ENCODE data around the gene LMTK3. TPM values are rescaled to one million over a fixed set of nuclear protein-coding genes. Genes with fewer than 3 reads are reported as not detected.

Gene LMTK3
- total and polyA plus RNA-seq, 2 of the 4 experiments (the other 2 are of a cell fraction), result 0.18 to 0.87 TPM

DNA sequence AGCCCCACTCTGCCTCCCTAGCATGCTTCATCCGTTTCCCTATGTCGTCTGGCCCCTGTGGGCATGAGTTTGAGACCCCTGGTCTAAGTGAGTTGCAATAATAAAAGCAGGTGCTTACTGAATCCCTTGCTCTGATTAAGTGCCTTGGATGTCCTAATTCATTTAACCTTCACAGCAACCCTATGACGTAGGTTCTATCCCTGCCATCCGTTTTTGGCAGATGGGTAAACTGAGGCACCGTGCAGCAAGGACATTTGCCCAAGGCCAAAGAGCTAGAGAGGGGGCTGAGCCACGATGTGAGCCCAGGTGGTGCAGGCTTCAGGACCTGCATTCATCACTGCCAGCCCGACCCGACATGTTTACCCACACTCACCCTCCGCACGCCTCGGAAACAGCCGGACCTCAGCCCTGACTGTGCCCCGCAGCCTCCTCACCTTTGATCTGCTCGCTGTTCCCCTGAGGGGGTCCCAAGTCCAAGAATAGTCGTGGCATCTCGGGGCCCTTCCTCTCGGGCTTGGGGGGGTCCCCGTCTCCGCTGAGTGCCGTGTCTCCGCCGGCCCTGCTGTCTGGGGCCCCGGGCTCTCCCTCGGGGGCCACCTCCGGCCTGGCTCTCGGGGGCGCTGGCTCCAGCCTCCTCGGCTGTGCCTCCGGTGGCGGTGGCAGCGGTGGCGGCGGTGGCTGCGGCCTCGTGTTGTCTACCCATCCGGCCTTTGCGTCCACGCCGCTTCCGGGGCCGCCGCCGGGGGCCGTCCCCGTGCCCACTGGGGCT lies 14.5 kb downstream of the LMTK3 start (continued):
- no peak for TF ChIP-seq NFE2L2 (IDR thresholded peaks at IDR 0.05; ENCODE audit: low read depth, low read length)

GRCh38 chr19:48495396-48495795 lies 16.2 kb downstream of the LMTK3 start:
- no peak overlapping the region for H3K4me2 ChIP-seq (ENCODE audit: low read depth, low read length)
- no peak overlapping the region for H2BK15ac ChIP-seq (ENCODE audit: low read depth, low read length)
- H4K20me1 ChIP-seq (ENCODE audit: insufficient read depth, low read length), result no peaks in the 10 kb centered on the region
- TF ChIP-seq BHLHE40 (IDR thresholded peaks at IDR 0.05; ENCODE audit: low read depth, low read length) (no peak), NFE2L2 (IDR thresholded peaks at IDR 0.05; ENCODE audit: low read depth, low read length) (no peak), RCOR1 (IDR thresholded peaks at IDR 0.05; ENCODE audit: insufficient replicate concordance, low read length) (no peak), RAD21 (IDR thresholded peaks at IDR 0.05; ENCODE audit: low read length) (no peak), FOS (IDR thresholded peaks at IDR 0.05; ENCODE audit: low read depth, low read length) (no peak), CEBPB (IDR thresholded peaks at IDR 0.05; ENCODE audit: low read depth, low read length) (no peak), RFX5 (IDR thresholded peaks at IDR 0.05; ENCODE audit: low read depth, low read length) (no peak), MAZ (IDR thresholded peaks at IDR 0.05; ENCODE audit: borderline replicate concordance, low read depth, low read length) (no peak), CTCF (conservative IDR thresholded peaks at IDR 0.05; ENCODE audit: low read depth, low read length) (no peak)
- no peak overlapping the region for H2AK5ac ChIP-seq (ENCODE audit: low read depth, low read length)
- H3K4me3 ChIP-seq (ENCODE audit: insufficient read depth, low read depth, low read length), result no peak overlapping the region
- no peak overlapping the region for H4K8ac ChIP-seq (ENCODE audit: low read depth in 2 of 2, low read length in 2 of 2)
- no peak overlapping the region for H3K23ac ChIP-seq (ENCODE audit: low read depth, low read length)
- intact Hi-C loops (cut with micrococcal nuclease), result no loop called here
- H3K9me3 ChIP-seq (ENCODE audit: control insufficient read depth, insufficient read depth, low read length), result no peaks in the 10 kb centered on the region
- CTCF ChIA-PET, result interaction anchor here (1.1 to 1.5 kb wide), 2 partner anchors 50 to 104 kb away, joined by 3 read pairs; partner anchors contain the start of gene KDELR1
- H2BK120ac ChIP-seq (ENCODE audit: low read depth, low read length), result no peak overlapping the region
- dilution Hi-C loops (cut with HindIII; ENCODE audit: low sequenced_read_pairs, unreplicated experiment), result no loop called here
- H3K36me3 ChIP-seq (ENCODE audit: control insufficient read depth, insufficient read depth, low read length), result no peaks in the 10 kb centered on the region
- no peak overlapping the region for H4K91ac ChIP-seq (ENCODE audit: insufficient read depth, low read depth, low read length)
- DNase-seq, result no peak
- H3K4ac ChIP-seq (ENCODE audit: low read depth, low read length), result no peak overlapping the region
- POLR2A ChIA-PET (ENCODE audit: unreplicated experiment), result no interaction called here
- no peak overlapping the region for H3K27ac ChIP-seq (ENCODE audit: insufficient read depth, low read length)
- H3K27me3 ChIP-seq (ENCODE audit: control insufficient read depth, insufficient read depth, low read length), result peaks cover 25% of the 10 kb centered on the region
- no peaks in the 10 kb centered on the region for H3K4me1 ChIP-seq (ENCODE audit: control insufficient read depth, insufficient read depth, low read length)
- no peak overlapping the region for H3K9ac ChIP-seq (ENCODE audit: low read depth, low read length)
- no peak overlapping the region for H3K56ac ChIP-seq (ENCODE audit: extremely low read depth, insufficient read depth, low read length)
- no peak overlapping the region for H2BK20ac ChIP-seq (ENCODE audit: low read depth, low read length)
- peaks cover 4% of the 10 kb centered on the region for H3K9me1 ChIP-seq (ENCODE audit: insufficient read depth, low read length)
- BruUV-seq (replicated peaks), result no TSS peak
- WGBS, 2 experiments (ENCODE audit: extremely low coverage in 2 of 2, insufficient read length in 1 of 2), result no CpG with 5 or more reads among the region's 6 CpGs
- in situ Hi-C loops (cut with MboI; ENCODE audit: low sequenced_read_pairs), result no loop called here
- H2AFZ ChIP-seq (replicated peaks; ENCODE audit: low read length, poor library complexity), result no peak overlapping the region
- H3K14ac ChIP-seq (replicated peaks; ENCODE audit: low read depth, low read length), result no peak overlapping the region
- no peak overlapping the region for H4K5ac ChIP-seq (ENCODE audit: low read depth, low read length)
- no peak overlapping the region for H3K18ac ChIP-seq (ENCODE audit: low read depth, low read length)
- H3K79me1 ChIP-seq (ENCODE audit: low read depth in 1 of 2, low read length in 2 of 2), result peaks cover 0 to 9% of the 10 kb centered on the region in 2 experiments; a peak in 1 of 4 replicates
- H2BK5ac ChIP-seq (ENCODE audit: low read depth, low read length, poor library complexity, severe bottlenecking), result no peak overlapping the region
- H2AK9ac ChIP-seq (replicated peaks; ENCODE audit: low read depth, low read length, poor library complexity), result no peak overlapping the region
- no peak for ATAC-seq (ENCODE audit: low read depth)

Measured in IMR-90 (cell line).